Ishikawa (cell line): ENCODE data around the gene ACER3.

Experiments used
- CEBPB ChIP-seq: IDR thresholded peaks from 2 replicates; pipeline ENCODE4 v1.6.1; 2012
- CREB1 ChIP-seq: IDR thresholded peaks from 2 replicates; pipeline ENCODE4 v1.6.1; 2012; ENCODE audit warnings: low read depth
- EGR1 ChIP-seq: IDR thresholded peaks from 2 replicates; pipeline ENCODE4 v1.6.1; 2012
- EP300 ChIP-seq: IDR thresholded peaks from 2 replicates; pipeline ENCODE4 v1.6.1; 2012; ENCODE audit warnings: borderline replicate concordance
- FOXM1 ChIP-seq: IDR thresholded peaks from 2 replicates; pipeline ENCODE4 v1.6.1; 2012; ENCODE audit warnings: low read depth, borderline replicate concordance
- MAX ChIP-seq: IDR thresholded peaks from 2 replicates; pipeline ENCODE4 v1.6.1; 2012
- NFIC ChIP-seq: IDR thresholded peaks from 2 replicates; pipeline ENCODE4 v1.6.1; 2012
- RAD21 ChIP-seq: IDR thresholded peaks from 2 replicates; pipeline ENCODE4 v1.6.1; 2012; ENCODE audit warnings: low read depth
- REST ChIP-seq: IDR thresholded peaks from 2 replicates; pipeline ENCODE4 v1.6.1; 2012; ENCODE audit warnings: low read depth, mild to moderate bottlenecking
- TAF1 ChIP-seq: IDR thresholded peaks from 2 replicates; pipeline ENCODE4 v1.6.1; 2012; ENCODE audit warnings: low read depth, mild to moderate bottlenecking
- TCF12 ChIP-seq: IDR thresholded peaks from 2 replicates; pipeline ENCODE4 v1.6.1; 2012; ENCODE audit warnings: low read depth
- TEAD4 ChIP-seq: IDR thresholded peaks from 2 replicates; pipeline ENCODE4 v1.6.1; 2012
- USF1 ChIP-seq: IDR thresholded peaks from 2 replicates; pipeline ENCODE4 v1.6.1; 2012
- YY1 ChIP-seq: IDR thresholded peaks from 2 replicates; pipeline ENCODE4 v1.6.1; 2012; ENCODE audit warnings: low read depth
- ZBTB7A ChIP-seq: IDR thresholded peaks from 2 replicates; pipeline ENCODE4 v1.6.1; 2012; ENCODE audit warnings: low read depth

The ACER3 gene

GRCh38 chr11:77044356-77044755 is 183.6 kb downstream of the ACER3 start:
- TF ChIP-seq CREB1, result no peak
- TF ChIP-seq EGR1, result no peak

- TF ChIP-seq CREB1 (no peak), MAX (no peak), TEAD4 (no peak), NFIC (no peak), RAD21 (no peak), REST (no peak), TCF12 (no peak), TAF1 (no peak), EGR1 (no peak), EP300 (no peak), YY1 (no peak), ZBTB7A (no peak)
Observed at GRCh38 chr11:77044886-77045285, 184.2 kb downstream of the ACER3 start.

- peak; percentile 51; the same call in 1 of the 2 replicates for TF ChIP-seq RAD21
- TF ChIP-seq MAX, result 0 out of 2 replicates have a peak, but pooled peaks have one; percentile 16
- no peak for TF ChIP-seq TEAD4
- no peak for TF ChIP-seq YY1
Observed at GRCh38 chr11:77046060-77046501, 185.4 kb downstream of the ACER3 start.

- TF ChIP-seq CEBPB (no peak), EP300 (no peak), NFIC (no peak), YY1 (peak; percentile 92), TCF12 (no peak), CREB1 (no peak), ZBTB7A (no peak), RAD21 (peak; percentile 70), FOXM1 (no peak; the same call in 1 of the 2 replicates), REST (no peak), EGR1 (no peak), MAX (no peak)
Observed at GRCh38 chr11:77047007-77047927, 186.5 kb downstream of the ACER3 start.

- no peak for TF ChIP-seq TCF12
Observed at GRCh38 chr11:77049026-77049425, 188.3 kb downstream of the ACER3 start.

GRCh38 chr11:77051511-77051910 is 190.8 kb downstream of the ACER3 start:
- TF ChIP-seq YY1 (no peak), REST (no peak), TAF1 (no peak), USF1 (no peak), CREB1 (no peak), MAX (no peak), FOXM1 (no peak), NFIC (no peak), RAD21 (no peak), TEAD4 (no peak), CEBPB (no peak), EP300 (no peak), ZBTB7A (no peak), TCF12 (no peak), EGR1 (no peak)
